H1 (cell line): ENCODE measurements around the gene MYH7B. TPM values are rescaled to one million over a fixed set of nuclear protein-coding genes. Genes with fewer than 3 reads are reported as not detected.

Experiments used
- CTCF ChIA-PET: fragments of 300-600 bp; sonication (Branson Sonifier 250); formaldehyde crosslinking; loops from one replicate; lab custom pipeline; 2021; ENCODE audit not compliant: partially characterized antibody; lab: Charles Lee
- POLR2A ChIA-PET: fragments of 300-600 bp; sonication (Branson Sonifier 250); formaldehyde crosslinking; loops from one replicate; lab custom pipeline; 2021; ENCODE audit warnings: inconsistent platforms; ENCODE audit not compliant: partially characterized antibody; lab: Charles Lee
- DNase-seq, 2 experiments: peaks; one replicate each; pipeline versions ENCODE4 v3.0.0 to v3.0.0-alpha.2; 2010 to 2022; ENCODE audit warnings: low spot score in 2 of 2, low read depth in 1 of 2, mixed read lengths in 1 of 2
- FAIRE-seq: peaks from 2 replicates; lab custom pipeline; 2011; peaks lifted over from hg19 to GRCh38; lab: Jason Lieb, UNC
- H2AFZ ChIP-seq: 2 replicates; pipeline ENCODE4 v1.8.1; 2012; ENCODE audit warnings: low read length, inconsistent platforms
- H2AK5ac ChIP-seq: 2 replicates; pipeline ENCODE4 v1.6.1; 2013; ENCODE audit warnings: low read depth, low read length
- H2BK120ac ChIP-seq: replicated peaks from 2 replicates; pipeline ENCODE3; 2013; ENCODE audit warnings: low read depth, low read length, inconsistent platforms
- H2BK12ac ChIP-seq: 2 replicates; pipeline ENCODE4 v1.6.1; 2013; ENCODE audit warnings: low read depth, low read length
- H2BK15ac ChIP-seq: 2 replicates; pipeline ENCODE4 v1.6.1; 2013; ENCODE audit warnings: low read length
- H2BK20ac ChIP-seq: 2 replicates; pipeline ENCODE4 v1.6.1; 2013; ENCODE audit warnings: low read length
- H2BK5ac ChIP-seq: 2 replicates; pipeline ENCODE4 v1.6.1; 2013; ENCODE audit warnings: low read depth, low read length
- H3K14ac ChIP-seq: 2 replicates; pipeline ENCODE4 v1.6.1; 2013; ENCODE audit warnings: inconsistent platforms; ENCODE audit not compliant: insufficient read length
- H3K18ac ChIP-seq: 2 replicates; pipeline ENCODE4 v1.6.1; 2013; ENCODE audit warnings: low read length; ENCODE audit errors: extremely low read depth
- H3K23ac ChIP-seq: 2 replicates; pipeline ENCODE4 v1.6.1; 2013; ENCODE audit warnings: inconsistent platforms; ENCODE audit not compliant: insufficient read length
- H3K23me2 ChIP-seq: 2 replicates; pipeline ENCODE4 v1.6.1; 2013; ENCODE audit warnings: low read depth, low read length
- H3K27ac ChIP-seq: 2 replicates; pipeline ENCODE4 v1.6.1; 2011; ENCODE audit warnings: low read depth, low read length, inconsistent platforms
- H3K27me3 ChIP-seq, 4 experiments: replicated peaks in 1 of 4; 1 replicate in 1 of 4; 2 replicates in 3 of 4; pipeline versions ENCODE4 v1.6.1 to v1.8.1; 2011 to 2013; ENCODE audit warnings: low read length in 3 of 4, mild to moderate bottlenecking in 3 of 4, inconsistent platforms in 2 of 4, mixed read lengths in 2 of 4, moderate library complexity in 1 of 4; ENCODE audit not compliant: control insufficient read depth in 3 of 4, insufficient read depth in 3 of 4; ENCODE audit errors: extremely low read depth in 1 of 4
- H3K36me3 ChIP-seq, 4 experiments: 2 replicates each; pipeline versions ENCODE4 v1.6.1 to v1.8.1; 2011 to 2013; ENCODE audit warnings: mild to moderate bottlenecking in 4 of 4, low read length in 3 of 4, moderate library complexity in 2 of 4, control low read depth in 1 of 4, inconsistent platforms in 1 of 4; ENCODE audit not compliant: insufficient read depth in 4 of 4, control insufficient read depth in 2 of 4
- H3K4ac ChIP-seq: replicated peaks from 2 replicates; pipeline ENCODE3; 2013; ENCODE audit warnings: low read length, low read depth, mixed read lengths, inconsistent platforms; ENCODE audit not compliant: insufficient read length
- H3K4me1 ChIP-seq, 4 experiments: replicated peaks in 1 of 4; 1 replicate in 1 of 4; 2 replicates in 3 of 4; pipeline versions ENCODE4 v1.6.1 to v1.8.1; 2011 to 2013; ENCODE audit warnings: low read length in 3 of 4, inconsistent platforms in 2 of 4, mixed read lengths in 1 of 4; ENCODE audit not compliant: insufficient read depth in 4 of 4, control insufficient read depth in 3 of 4
- H3K4me2 ChIP-seq, 2 experiments: 2 replicates each; pipeline versions ENCODE4 v1.6.1 to v1.8.1; 2011 to 2013; ENCODE audit warnings: low read depth in 2 of 2, low read length in 2 of 2, control low read depth in 1 of 2, inconsistent platforms in 1 of 2, mild to moderate bottlenecking in 1 of 2; ENCODE audit not compliant: insufficient read depth in 1 of 2
- H3K4me3 ChIP-seq, 4 experiments: fragments of 200-600, 300-600 bp in 1 of 4; sonication (generic), shearing (Covaris generic), sonication (Bioruptor Twin) in 1 of 4; 2 replicates each; pipeline versions ENCODE4 v1.5.1 to v1.8.1; 2011 to 2016; ENCODE audit warnings: low read length in 4 of 4, low read depth in 3 of 4, control low read depth in 2 of 4, inconsistent platforms in 2 of 4, mild to moderate bottlenecking in 2 of 4, mixed read lengths in 1 of 4, moderate library complexity in 1 of 4; ENCODE audit not compliant: insufficient read depth in 2 of 4; ENCODE audit errors: extremely low read depth in 1 of 4
- H3K56ac ChIP-seq: replicated peaks from 2 replicates; pipeline ENCODE3; 2013; ENCODE audit warnings: low read depth, mild to moderate bottlenecking, mixed read lengths, low read length, inconsistent platforms; ENCODE audit not compliant: insufficient read length
- H3K79me1 ChIP-seq: 2 replicates; pipeline ENCODE4 v1.6.1; 2013; ENCODE audit warnings: low read depth, low read length, control low read depth
- H3K79me2 ChIP-seq, 2 experiments: 2 replicates each; pipeline versions ENCODE4 v1.6.1 to v1.8.1; 2012 to 2013; ENCODE audit warnings: low read length in 2 of 2, mild to moderate bottlenecking in 2 of 2, inconsistent platforms in 1 of 2; ENCODE audit not compliant: insufficient read depth in 2 of 2, control insufficient read depth in 1 of 2
- H3K9ac ChIP-seq, 4 experiments: replicated peaks in 1 of 4; 1 replicate in 1 of 4; 2 replicates in 3 of 4; pipeline versions ENCODE4 v1.6.1 to v1.8.1; 2011 to 2013; ENCODE audit warnings: low read depth in 3 of 4, low read length in 3 of 4, control low read depth in 2 of 4, mild to moderate bottlenecking in 2 of 4, moderate library complexity in 2 of 4, inconsistent platforms in 1 of 4; ENCODE audit errors: extremely low read depth in 1 of 4
- H3K9me3 ChIP-seq, 2 experiments: 2 replicates each; pipeline versions ENCODE4 v1.6.1 to v1.8.1; 2012 to 2013; ENCODE audit warnings: mild to moderate bottlenecking in 2 of 2, moderate library complexity in 2 of 2, control low read depth in 1 of 2, inconsistent platforms in 1 of 2, low read depth in 1 of 2, low read length in 1 of 2, mixed read lengths in 1 of 2; ENCODE audit not compliant: insufficient read depth in 2 of 2
- H4K20me1 ChIP-seq, 2 experiments: replicated peaks in 1 of 2; 2 replicates each; pipeline versions ENCODE3 to v1.8.1; 2011 to 2013; ENCODE audit warnings: inconsistent platforms in 2 of 2, low read length in 2 of 2, mild to moderate bottlenecking in 1 of 2; ENCODE audit not compliant: insufficient read depth in 2 of 2, control insufficient read depth in 1 of 2
- H4K5ac ChIP-seq: 2 replicates; pipeline ENCODE4 v1.6.1; 2013; ENCODE audit warnings: low read length, low read depth, mixed read lengths, inconsistent platforms; ENCODE audit not compliant: insufficient read length
- H4K8ac ChIP-seq: 2 replicates; pipeline ENCODE4 v1.8.0; 2013; ENCODE audit warnings: mild to moderate bottlenecking, moderate library complexity, low read length, inconsistent platforms; ENCODE audit not compliant: insufficient read depth; ENCODE audit errors: extremely low read depth
- H4K91ac ChIP-seq: replicated peaks from 2 replicates; pipeline ENCODE3; 2013; ENCODE audit warnings: low read length, mixed read lengths, inconsistent platforms; ENCODE audit not compliant: insufficient read length
- ASH2L ChIP-seq: fragments of 200-600, 300-600 bp; sonication (generic); IDR thresholded peaks from one replicate; pipeline ENCODE4 v1.7.1; 2017; ENCODE audit warnings: low read length
- EGR1 ChIP-seq: IDR thresholded peaks from 2 replicates; pipeline ENCODE4 v1.6.1; 2011; ENCODE audit warnings: low read depth, low read length, borderline replicate concordance
- EZH2 ChIP-seq: fragments of 200-600 bp; sonication (generic); IDR thresholded peaks from 2 replicates; pipeline ENCODE4 v1.7.1; 2012; ENCODE audit warnings: low read depth, mild to moderate bottlenecking, moderate library complexity, low read length, inconsistent platforms; ENCODE audit not compliant: severe bottlenecking
- GTF2F1 ChIP-seq: IDR thresholded peaks from 2 replicates; pipeline ENCODE4 v1.6.1; 2012; ENCODE audit warnings: low read depth, low read length, improper control_type of control experiment, borderline replicate concordance
- JUND ChIP-seq: IDR thresholded peaks from 2 replicates; pipeline ENCODE4 v1.6.1; 2011; ENCODE audit warnings: mild to moderate bottlenecking, improper control_type of control experiment, low read length
- MAFK ChIP-seq: IDR thresholded peaks from 2 replicates; pipeline ENCODE4 v1.6.1; 2012; ENCODE audit warnings: low read depth, mild to moderate bottlenecking, improper control_type of control experiment, low read length
- POLR2A ChIP-seq, 2 experiments: IDR thresholded peaks; 1 replicate in 1 of 2; 2 replicates in 1 of 2; pipeline ENCODE4 v1.6.1; 2011; ENCODE audit warnings: low read depth in 2 of 2, low read length in 2 of 2, mild to moderate bottlenecking in 2 of 2; ENCODE audit errors: control extremely low read depth in 1 of 2
- POLR2AphosphoS5 ChIP-seq: IDR thresholded peaks from 2 replicates; pipeline ENCODE4 v1.6.1; 2011; ENCODE audit warnings: low read depth, low read length
- RXRA ChIP-seq: IDR thresholded peaks from 2 replicates; pipeline ENCODE4 v1.6.1; 2011; ENCODE audit warnings: low read depth, mild to moderate bottlenecking, low read length, moderate library complexity; ENCODE audit not compliant: insufficient read depth
- SP1 ChIP-seq: IDR thresholded peaks from 2 replicates; pipeline ENCODE4 v1.6.1; 2011; ENCODE audit warnings: low read depth, low read length
- SP4 ChIP-seq: IDR thresholded peaks from 2 replicates; pipeline ENCODE4 v1.6.1; 2012; ENCODE audit warnings: low read length, inconsistent platforms
- SUZ12 ChIP-seq: fragments of 200-600 bp; sonication (generic); IDR thresholded peaks from 2 replicates; pipeline ENCODE4 v1.6.1; 2012; ENCODE audit warnings: mild to moderate bottlenecking, inconsistent platforms, low read length, moderate library complexity, mixed read lengths
- WGBS, 2 experiments: shearing (Covaris generic) in 1 of 2; methylation state at CpG; one replicate each; pipeline versions ENCODE4 v1.1.6 to v1.1.7; 2013 to 2015; ENCODE audit warnings: low lambda C conversion rate in 2 of 2, mixed read lengths in 2 of 2, inconsistent platforms in 1 of 2, low coverage in 1 of 2, missing lambda C conversion rate in 1 of 2; ENCODE audit not compliant: insufficient replicate concordance in 2 of 2, insufficient coverage in 1 of 2, insufficient read length in 1 of 2; ENCODE audit errors: extremely low coverage in 1 of 2, missing lambda C conversion rate in 1 of 2; 5-methylcytosine and 5-hydroxymethylcytosine counted together
- polyA plus RNA-seq, 7 experiments: library from polyadenylated mRNA; depleted of rRNA in 3 of 7; stranded (reverse) in 5 of 7; unstranded in 2 of 7; fragments of >200 nt in 5 of 7; fragments of 200-250 nt in 2 of 7; gene quantifications; 1 replicate in 5 of 7; 2 replicates in 1 of 7; 4 replicates in 1 of 7; pipeline versions ENCODE4 v1.2.1 to v1.2.3, GENCODE V29; 2011 to 2013; ENCODE audit warnings: missing spikeins in 2 of 7, mixed read lengths in 2 of 7
- total RNA-seq: library from RNA; stranded (reverse); fragmentation: NEBNext Ultra II Directional; extraction: Animal tissue kit (Norgen Biotek cat#: 25700); gene quantifications from 2 replicates; pipeline ENCODE4 v1.2.1, GENCODE V29; 2021

Gene MYH7B
- total and polyA plus RNA-seq, 2 of the 8 experiments (the other 6 are each of a cell fraction or from before 2014, with no cell fraction given): 0.15 to 0.30 TPM

DNA sequence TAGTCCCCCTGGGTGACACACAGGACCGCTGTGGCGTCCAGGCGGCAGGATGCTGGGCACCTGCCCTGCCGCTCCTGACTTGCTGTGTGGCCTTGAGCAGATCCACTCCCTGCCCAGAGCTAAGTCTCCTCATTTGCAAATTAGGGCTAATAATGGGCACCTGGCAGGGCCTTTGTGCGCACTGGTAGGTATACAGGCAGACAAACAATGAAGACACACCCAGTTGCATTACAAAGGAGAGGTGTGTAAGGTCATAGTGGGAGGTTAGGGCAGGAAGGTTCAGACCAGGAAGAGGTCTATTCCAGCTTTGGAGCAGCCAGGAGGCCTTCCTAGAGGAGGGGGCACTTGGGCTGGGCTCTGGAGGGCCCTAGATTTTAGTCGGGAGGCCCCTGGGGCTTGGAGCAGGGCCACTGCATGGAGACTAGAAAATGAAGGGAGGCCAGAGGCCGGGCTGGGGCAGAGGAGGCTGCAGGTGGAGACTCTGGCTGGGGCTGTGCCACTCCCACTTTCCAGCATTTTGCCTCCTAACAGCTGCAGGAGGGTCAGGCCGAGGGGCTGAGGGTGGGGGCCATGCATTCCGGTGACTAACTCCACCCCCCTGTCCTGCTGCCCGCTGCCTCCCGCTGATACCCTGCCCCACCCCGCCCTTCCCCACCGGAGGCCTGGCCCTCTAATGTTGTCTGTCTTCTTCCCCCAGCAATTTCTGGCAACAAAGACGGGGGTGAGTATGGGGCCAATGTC lies 28.5 kb downstream of the MYH7B start:
- H4K8ac ChIP-seq: peak overlapping the region; percentile 39
- H2BK12ac ChIP-seq: peak overlapping the region; percentile 95
- H3K18ac ChIP-seq: no peak overlapping the region; the same call in 1 of the 2 replicates
- no peak overlapping the region for H4K5ac ChIP-seq
- no peaks in the 10 kb centered on the region for H3K36me3 ChIP-seq
- DNase-seq (peak; percentile 65 to 86), FAIRE-seq (peak; percentile 78)
- WGBS, 2 experiments: 26% methylated on average over 14 of the region's 14 CpGs; no CpG with 5 or more reads in 1 of the 2 experiments
- H3K9me3 ChIP-seq: no peaks in the 10 kb centered on the region
- POLR2A ChIA-PET: interaction anchor here (0.9 to 1.8 kb wide), 6 partner anchors 10 to 279 kb away, joined by 3 to 7 read pairs (median 4); partner anchors contain the start of genes ACSS2 and GGT7
- peaks cover 0 to 3% of the 10 kb centered on the region in 2 experiments for H4K20me1 ChIP-seq
- no peak overlapping the region for H2AK5ac ChIP-seq
- H3K23ac ChIP-seq: no peak overlapping the region
- 0 out of 2 replicates have a peak overlapping the region, but pooled peaks have one; percentile 66 for H2BK5ac ChIP-seq
- peaks cover 4% of the 10 kb centered on the region; the same call in 1 of the 2 replicates for H3K23me2 ChIP-seq
- H3K4me1 ChIP-seq: peaks cover 0 to 43% (median 27%) of the 10 kb centered on the region in 4 experiments; a peak in 6 of 7 replicates
- CTCF ChIA-PET: interaction anchor here (0.5 to 3.5 kb wide), 8 partner anchors 14 to 284 kb away, joined by 3 to 16 read pairs (median 4); no protein-coding TSS in a partner anchor
- no peaks in the 10 kb centered on the region for H3K79me1 ChIP-seq
- H3K56ac ChIP-seq: no peak overlapping the region
- no peak overlapping the region for H3K14ac ChIP-seq
- peak overlapping the region; percentile 54 to 64 for H3K4me2 ChIP-seq
- peaks cover 0 to 16% (median 9%) of the 10 kb centered on the region in 4 experiments; a peak in 3 of 7 replicates for H3K27me3 ChIP-seq
- H2BK20ac ChIP-seq: no peak overlapping the region
- peak overlapping the region in 2 of 4 experiments; percentile 5 to 29; a peak in 2 of 8 replicates for H3K4me3 ChIP-seq
- peak overlapping the region; percentile 17 for H3K4ac ChIP-seq
- no peaks in the 10 kb centered on the region for H3K79me2 ChIP-seq
- peak overlapping the region; percentile 26 for H2BK120ac ChIP-seq
- H3K27ac ChIP-seq: no peak overlapping the region
- no peak overlapping the region for H2AFZ ChIP-seq
- H3K9ac ChIP-seq: peak overlapping the region in 1 of 4 experiments; percentile 42; a peak in 1 of 7 replicates
- no peak overlapping the region for H2BK15ac ChIP-seq
- H4K91ac ChIP-seq: no peak overlapping the region
- peak; percentile 92 for TF ChIP-seq RXRA
- peak; percentile 68; the same call in 1 of the 2 replicates for TF ChIP-seq SP1
- TF ChIP-seq SUZ12: no peak
- TF ChIP-seq POLR2AphosphoS5: peak; percentile 77
- TF ChIP-seq JUND: no peak
- no peak for TF ChIP-seq EGR1
- TF ChIP-seq EZH2: no peak
- TF ChIP-seq MAFK: 0 out of 2 replicates have a peak, but pooled peaks have one; percentile 23
- no peak for TF ChIP-seq POLR2A (IDR thresholded peaks at IDR 0.05; ENCODE audit: control extremely low read depth in 1 of 2, low read depth in 2 of 2, low read length in 2 of 2)
- TF ChIP-seq SP4: peak; percentile 40; the same call in 1 of the 2 replicates
- no peak for TF ChIP-seq GTF2F1
- TF ChIP-seq ASH2L: no peak
